Peyer's patch (tissue), 4 donors: Measurements from ENCODE around the gene DNAJC24. TPM values are rescaled to one million over a fixed set of nuclear protein-coding genes. Genes with fewer than 3 reads are reported as not detected.

Source experiments
- DNase-seq, 3 donors: peaks; one replicate each; pipeline ENCODE4 v3.0.0-alpha.2; 2017 to 2019
- H3K27ac ChIP-seq, 4 donors: fragments of 200-600 bp; sonication (generic); one replicate each; pipeline ENCODE4 v1.5.1; 2016 to 2019
- H3K27me3 ChIP-seq, 2 donors: fragments of 200-600 bp; sonication (generic); one replicate each; pipeline ENCODE4 v1.5.1; 2019
- H3K36me3 ChIP-seq, 3 donors: fragments of 200-600 bp; sonication (generic); one replicate each; pipeline ENCODE4 v1.5.1; 2016 to 2019
- H3K4me1 ChIP-seq, 4 donors: fragments of 200-600 bp; sonication (generic); one replicate each; pipeline ENCODE4 v1.5.1; 2016 to 2019
- H3K4me3 ChIP-seq, 4 donors: fragments of 200-600 bp; sonication (generic); 1 replicate in 3 of 4; 2 replicates in 1 of 4; pipeline ENCODE4 v1.5.1; 2016 to 2019; ENCODE audit warnings: mild to moderate bottlenecking in 1 of 4
- H3K9me3 ChIP-seq, 4 donors: fragments of 200-600 bp; sonication (generic); one replicate each; pipeline ENCODE4 v1.5.1; 2016 to 2019; ENCODE audit warnings: mild to moderate bottlenecking in 1 of 4
- CTCF ChIP-seq, 6 experiments: fragments of 450-650 bp in 4 of 6; fragments of 200-600 bp in 2 of 6; sonication (generic) in 1 of 6; IDR thresholded peaks; one replicate each; pipeline ENCODE4 v1.5.1; 2017 to 2019; ENCODE audit warnings: antibody characterized with exemption in 6 of 6, mild to moderate bottlenecking in 3 of 6, moderate library complexity in 1 of 6
- POLR2A ChIP-seq, 2 donors: fragments of 450-650 bp; IDR thresholded peaks; one replicate each; pipeline ENCODE4 v1.5.1; 2017; ENCODE audit warnings: antibody characterized with exemption in 2 of 2, mild to moderate bottlenecking in 2 of 2, moderate library complexity in 2 of 2
- total RNA-seq, 4 donors: library from RNA; depleted of rRNA; stranded (reverse); fragments of >200 nt; gene quantifications; one replicate each; pipeline ENCODE4 v1.1.0, GENCODE V29; 2016

Gene DNAJC24
- total RNA-seq, 4 donors from 2014 or later = 12.1 to 17.3 (median 15.8) TPM

- Histone ChIP-seq H3K36me3 (no peaks in the 10 kb centered on the region), H3K27ac (no peak overlapping the region), H3K9me3 (no peaks in the 10 kb centered on the region), H3K27me3 (no peaks in the 10 kb centered on the region), H3K4me3 (no peak overlapping the region), H3K4me1 (no peaks in the 10 kb centered on the region)
- DNase-seq = no peak
- TF ChIP-seq POLR2A (IDR thresholded peaks at IDR 0.05) (no peak), CTCF (IDR thresholded peaks at IDR 0.05) (no peak)
Observed at GRCh38 chr11:31361743-31362142, 7.9 kb upstream of the DNAJC24 start.

- no peak for DNase-seq
- no peak overlapping the region for H3K4me3 ChIP-seq
- H3K27ac ChIP-seq = no peak overlapping the region
- no peaks in the 10 kb centered on the region for H3K27me3 ChIP-seq
- peaks cover 0 to 6% (median 1%) of the 10 kb centered on the region in 4 donors for H3K4me1 ChIP-seq
- H3K36me3 ChIP-seq = no peaks in the 10 kb centered on the region
- TF ChIP-seq CTCF (IDR thresholded peaks at IDR 0.05) = no peak
- no peaks in the 10 kb centered on the region for H3K9me3 ChIP-seq
Observed at GRCh38 chr11:31366795-31367194, 2.9 kb upstream of the DNAJC24 start.

DNA sequence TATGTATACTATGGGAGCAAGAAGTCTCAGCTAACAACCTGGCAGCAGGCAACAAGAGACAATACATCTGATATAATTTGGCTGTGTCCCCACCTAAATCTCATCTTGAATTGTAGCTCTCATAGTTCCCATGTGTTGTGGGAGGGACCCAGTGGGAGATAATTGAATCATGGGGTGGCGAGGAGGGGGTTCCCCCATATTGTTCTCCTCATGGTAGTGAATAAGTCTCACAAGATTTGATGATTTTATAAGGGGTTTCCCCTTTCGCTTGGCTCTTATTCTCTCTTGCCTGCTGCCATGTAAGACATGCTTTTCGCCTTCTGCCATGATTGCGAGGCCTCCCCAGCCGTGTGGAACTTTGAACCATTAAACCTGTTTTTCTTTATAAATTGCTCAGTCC, 6.2 kb downstream of the DNAJC24 start:
- Histone ChIP-seq H3K36me3 (no peaks in the 10 kb centered on the region), H3K4me3 (no peak overlapping the region), H3K9me3 (no peaks in the 10 kb centered on the region), H3K4me1 (no peaks in the 10 kb centered on the region), H3K27ac (no peak overlapping the region), H3K27me3 (no peaks in the 10 kb centered on the region)
- no peak for TF ChIP-seq CTCF (IDR thresholded peaks at IDR 0.05)
- TF ChIP-seq POLR2A (IDR thresholded peaks at IDR 0.05) = no peak
- no peak for DNase-seq

GRCh38 chr11:31383116-31383515, 13.5 kb downstream of the DNAJC24 start:
- no peaks in the 10 kb centered on the region for H3K36me3 ChIP-seq
- no peak for DNase-seq
- H3K27me3 ChIP-seq = no peaks in the 10 kb centered on the region
- TF ChIP-seq CTCF (IDR thresholded peaks at IDR 0.05) (no peak), POLR2A (IDR thresholded peaks at IDR 0.05) (no peak)
- H3K27ac ChIP-seq = no peak overlapping the region
- H3K4me1 ChIP-seq = no peaks in the 10 kb centered on the region
- no peaks in the 10 kb centered on the region for H3K9me3 ChIP-seq
- no peak overlapping the region for H3K4me3 ChIP-seq

GRCh38 chr11:31387379-31387778, 17.7 kb downstream of the DNAJC24 start:
- H3K27ac ChIP-seq = no peak overlapping the region
- no peaks in the 10 kb centered on the region for H3K27me3 ChIP-seq
- H3K4me1 ChIP-seq = no peaks in the 10 kb centered on the region
- H3K4me3 ChIP-seq = no peak overlapping the region
- no peak for TF ChIP-seq POLR2A (IDR thresholded peaks at IDR 0.05)
- TF ChIP-seq CTCF (IDR thresholded peaks at IDR 0.05) = no peak
- H3K36me3 ChIP-seq = no peaks in the 10 kb centered on the region
- no peaks in the 10 kb centered on the region for H3K9me3 ChIP-seq
- no peak for DNase-seq

DNA sequence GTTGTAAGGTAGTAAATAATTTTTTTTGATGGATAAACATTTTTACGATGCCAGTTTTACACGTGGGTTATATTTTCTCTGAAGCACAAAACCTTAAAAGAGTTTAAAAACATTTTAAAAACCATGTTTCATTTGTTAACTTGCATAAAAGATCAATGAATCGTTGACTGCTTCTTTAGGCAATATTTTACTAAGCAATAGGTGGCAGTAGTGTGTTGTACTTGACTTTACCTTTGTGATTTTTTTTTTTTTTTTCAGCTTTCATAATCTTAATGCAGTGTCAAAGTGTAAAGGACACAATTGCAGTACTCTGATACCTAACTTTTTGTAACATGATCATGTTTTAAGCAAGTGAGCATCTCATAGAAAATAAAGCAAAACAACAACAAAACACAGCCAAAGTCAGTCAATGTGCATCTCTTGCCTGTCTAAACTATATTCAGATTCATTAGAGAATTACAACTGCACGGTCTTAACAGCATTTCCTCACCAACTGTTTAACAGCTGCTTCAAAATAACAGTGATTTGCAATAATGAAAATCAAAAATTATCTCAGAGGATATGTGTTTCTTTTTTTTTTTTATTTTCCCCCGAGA, 27.7 kb downstream of the DNAJC24 start:
- no peak overlapping the region for H3K27ac ChIP-seq
- no peaks in the 10 kb centered on the region for H3K9me3 ChIP-seq
- no peak overlapping the region for H3K4me3 ChIP-seq
- no peak for DNase-seq
- no peaks in the 10 kb centered on the region for H3K27me3 ChIP-seq
- TF ChIP-seq CTCF (IDR thresholded peaks at IDR 0.05) (peak in 4 of 6 experiments; percentile 37 to 65 (median 58)), POLR2A (IDR thresholded peaks at IDR 0.05) (no peak)
- H3K4me1 ChIP-seq = no peaks in the 10 kb centered on the region
- H3K36me3 ChIP-seq = no peaks in the 10 kb centered on the region
